Measurements from ENCODE around the gene TRAF3IP1.
"Not testable (repeated sequence)": the region's sequence is repeated elsewhere in the genome, so short reads cannot be mapped to it uniquely, and the experiment has no call there.

Gene TRAF3IP1

DNA sequence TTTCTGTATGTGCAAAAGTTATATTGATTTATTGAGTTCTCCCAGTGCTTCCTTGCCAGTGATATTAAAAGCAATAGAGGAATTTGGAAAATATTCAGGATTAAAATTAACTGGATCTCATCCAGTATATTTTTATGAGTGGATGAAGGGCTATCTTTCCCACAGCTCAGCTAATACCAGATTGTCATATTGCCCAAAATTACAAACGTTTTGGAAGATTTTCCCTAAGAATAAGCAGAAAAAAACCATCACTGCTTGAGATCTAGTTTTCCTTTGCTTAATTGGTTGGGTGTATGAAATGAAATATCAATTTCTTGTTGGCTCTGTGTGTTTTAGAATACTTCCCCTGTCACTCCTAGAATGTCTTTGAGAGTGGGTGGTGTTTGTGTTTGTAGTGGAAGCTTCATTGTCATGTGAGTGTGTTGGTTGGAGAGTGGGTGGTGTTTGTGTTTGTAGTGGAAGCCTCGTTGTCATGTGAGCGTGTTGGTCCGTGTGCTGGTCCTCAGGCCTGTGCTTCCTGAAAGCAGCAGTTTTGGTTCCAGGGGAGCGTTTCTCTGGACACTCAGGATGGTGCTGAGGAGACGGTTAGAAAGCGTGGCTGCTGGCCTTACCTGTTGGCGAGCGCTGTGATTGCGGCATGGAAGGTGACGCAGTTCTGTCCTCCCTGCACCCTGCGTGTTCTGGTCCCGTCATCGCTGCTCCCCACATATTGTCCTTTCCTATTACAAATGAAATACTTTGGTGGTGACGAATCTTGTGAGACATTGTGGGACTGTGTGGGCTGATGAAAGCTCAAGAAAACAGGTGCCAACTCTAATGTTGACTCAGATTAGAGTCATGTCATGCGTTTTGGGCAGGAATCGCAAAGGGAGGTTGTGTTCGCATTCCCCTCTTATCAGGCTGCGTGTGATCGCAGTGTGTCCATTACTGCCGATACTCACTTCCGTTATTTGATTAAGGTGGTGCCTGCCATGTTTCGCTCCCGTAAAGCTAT is 118.8 kb downstream of the TRAF3IP1 start:
- Histone ChIP-seq H3K27ac (no peak overlapping the region), H3K4me3 (ENCODE audit: low read depth in 1 of 2, low read length in 1 of 2) (no peak overlapping the region), H3K36me3 (peaks cover 44% of the 10 kb centered on the region), H3K27me3 (no peaks in the 10 kb centered on the region), H3K4me1 (ENCODE audit: control insufficient read depth in 1 of 2, insufficient read depth in 1 of 2, low read depth in 1 of 2, low read length in 1 of 2) (peaks cover 15% of the 10 kb centered on the region in 2 experiments), H3K9me3 (no peaks in the 10 kb centered on the region)
- TF ChIP-seq, protein P1, sequence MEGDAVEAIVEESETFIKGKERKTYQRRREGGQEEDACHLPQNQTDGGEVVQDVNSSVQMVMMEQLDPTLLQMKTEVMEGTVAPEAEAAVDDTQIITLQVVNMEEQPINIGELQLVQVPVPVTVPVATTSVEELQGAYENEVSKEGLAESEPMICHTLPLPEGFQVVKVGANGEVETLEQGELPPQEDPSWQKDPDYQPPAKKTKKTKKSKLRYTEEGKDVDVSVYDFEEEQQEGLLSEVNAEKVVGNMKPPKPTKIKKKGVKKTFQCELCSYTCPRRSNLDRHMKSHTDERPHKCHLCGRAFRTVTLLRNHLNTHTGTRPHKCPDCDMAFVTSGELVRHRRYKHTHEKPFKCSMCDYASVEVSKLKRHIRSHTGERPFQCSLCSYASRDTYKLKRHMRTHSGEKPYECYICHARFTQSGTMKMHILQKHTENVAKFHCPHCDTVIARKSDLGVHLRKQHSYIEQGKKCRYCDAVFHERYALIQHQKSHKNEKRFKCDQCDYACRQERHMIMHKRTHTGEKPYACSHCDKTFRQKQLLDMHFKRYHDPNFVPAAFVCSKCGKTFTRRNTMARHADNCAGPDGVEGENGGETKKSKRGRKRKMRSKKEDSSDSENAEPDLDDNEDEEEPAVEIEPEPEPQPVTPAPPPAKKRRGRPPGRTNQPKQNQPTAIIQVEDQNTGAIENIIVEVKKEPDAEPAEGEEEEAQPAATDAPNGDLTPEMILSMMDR (IDR thresholded peaks at IDR 0.05) = no peak

DNA sequence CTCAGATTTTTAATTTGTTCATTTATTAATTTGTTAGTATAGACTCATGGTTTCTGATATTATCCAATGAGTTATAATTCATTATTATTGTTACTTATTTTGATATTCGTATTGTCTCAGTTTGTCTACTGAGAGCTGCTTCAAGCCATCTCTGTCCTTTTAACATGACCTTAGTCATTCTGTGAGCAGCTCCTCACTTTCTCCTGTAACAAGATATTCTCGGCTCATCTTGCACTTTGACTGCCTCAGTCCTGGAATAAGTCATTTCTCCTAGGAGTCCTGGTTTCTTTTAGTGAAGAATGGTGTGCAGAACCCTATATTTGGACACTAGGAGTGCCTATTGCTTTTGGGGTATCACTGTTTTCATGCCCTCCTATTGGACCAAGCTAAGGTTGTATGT is 119.6 kb downstream of the TRAF3IP1 start:
- no peaks in the 10 kb centered on the region for H3K9me3 ChIP-seq
- H3K4me1 ChIP-seq (ENCODE audit: control insufficient read depth in 1 of 2, insufficient read depth in 1 of 2, low read depth in 1 of 2, low read length in 1 of 2) = peaks cover 7 to 8% of the 10 kb centered on the region in 2 experiments
- TF ChIP-seq, protein P1 (IDR thresholded peaks at IDR 0.05) = no peak
- no peaks in the 10 kb centered on the region for H3K27me3 ChIP-seq
- no peak overlapping the region for H3K4me3 ChIP-seq (ENCODE audit: low read depth in 1 of 2, low read length in 1 of 2)
- H3K27ac ChIP-seq = no peak overlapping the region
- H3K36me3 ChIP-seq = peaks cover 47% of the 10 kb centered on the region

DNA sequence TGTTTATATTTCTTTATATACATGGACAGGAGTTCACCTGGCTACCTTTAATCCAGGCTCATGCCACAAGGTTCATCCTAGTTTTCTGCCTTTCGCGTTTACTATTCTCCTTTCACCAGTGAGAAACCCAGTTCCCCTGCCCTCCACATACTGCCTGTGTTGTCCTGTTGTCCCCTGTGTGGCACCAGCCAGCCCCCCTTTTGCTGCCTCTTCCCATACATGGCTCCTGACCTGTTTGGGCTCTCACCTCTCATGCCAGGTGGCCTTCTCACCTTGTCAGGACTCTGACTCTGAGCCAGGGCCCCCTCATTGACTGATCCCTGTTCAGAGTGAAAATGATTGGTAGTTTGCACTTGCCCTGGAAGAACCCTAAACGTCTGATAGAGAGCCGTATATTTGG is 120.0 kb downstream of the TRAF3IP1 start:
- H3K27me3 ChIP-seq = no peaks in the 10 kb centered on the region
- H3K27ac ChIP-seq = no peak overlapping the region
- TF ChIP-seq, protein P1 (IDR thresholded peaks at IDR 0.05) = no peak
- peaks cover 3 to 4% of the 10 kb centered on the region in 2 experiments for H3K4me1 ChIP-seq (ENCODE audit: control insufficient read depth in 1 of 2, insufficient read depth in 1 of 2, low read depth in 1 of 2, low read length in 1 of 2)
- H3K36me3 ChIP-seq = peaks cover 47% of the 10 kb centered on the region
- no peaks in the 10 kb centered on the region for H3K9me3 ChIP-seq
- H3K4me3 ChIP-seq (ENCODE audit: low read depth in 1 of 2, low read length in 1 of 2) = no peak overlapping the region

DNA sequence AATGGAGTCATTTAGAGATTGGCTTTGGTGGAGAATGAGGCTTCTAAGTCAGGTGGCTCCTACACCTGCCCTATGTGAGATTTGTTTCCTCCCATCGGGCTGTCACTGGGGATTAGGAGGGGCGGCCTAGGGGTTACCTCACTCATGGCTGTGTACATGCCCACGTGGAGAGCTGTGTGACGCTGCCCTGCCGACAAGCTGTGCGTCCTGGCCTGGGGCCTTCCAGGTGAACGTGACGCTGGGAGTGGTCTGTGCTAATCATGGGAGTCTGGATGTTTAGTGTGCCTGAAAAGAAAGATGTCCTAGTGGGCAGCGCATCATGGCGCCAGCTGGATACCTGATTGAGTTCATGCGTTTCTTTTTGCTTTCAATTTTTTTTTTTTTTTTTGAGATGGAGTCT is 120.4 kb downstream of the TRAF3IP1 start:
- TF ChIP-seq, protein P1 (IDR thresholded peaks at IDR 0.05) = no peak
- Histone ChIP-seq H3K27me3 (no peaks in the 10 kb centered on the region), H3K4me3 (ENCODE audit: low read depth in 1 of 2, low read length in 1 of 2) (no peak overlapping the region), H3K36me3 (peaks cover 47% of the 10 kb centered on the region), H3K4me1 (ENCODE audit: control insufficient read depth in 1 of 2, insufficient read depth in 1 of 2, low read depth in 1 of 2, low read length in 1 of 2) (no peaks in the 10 kb centered on the region), H3K27ac (no peak overlapping the region), H3K9me3 (no peaks in the 10 kb centered on the region)

DNA sequence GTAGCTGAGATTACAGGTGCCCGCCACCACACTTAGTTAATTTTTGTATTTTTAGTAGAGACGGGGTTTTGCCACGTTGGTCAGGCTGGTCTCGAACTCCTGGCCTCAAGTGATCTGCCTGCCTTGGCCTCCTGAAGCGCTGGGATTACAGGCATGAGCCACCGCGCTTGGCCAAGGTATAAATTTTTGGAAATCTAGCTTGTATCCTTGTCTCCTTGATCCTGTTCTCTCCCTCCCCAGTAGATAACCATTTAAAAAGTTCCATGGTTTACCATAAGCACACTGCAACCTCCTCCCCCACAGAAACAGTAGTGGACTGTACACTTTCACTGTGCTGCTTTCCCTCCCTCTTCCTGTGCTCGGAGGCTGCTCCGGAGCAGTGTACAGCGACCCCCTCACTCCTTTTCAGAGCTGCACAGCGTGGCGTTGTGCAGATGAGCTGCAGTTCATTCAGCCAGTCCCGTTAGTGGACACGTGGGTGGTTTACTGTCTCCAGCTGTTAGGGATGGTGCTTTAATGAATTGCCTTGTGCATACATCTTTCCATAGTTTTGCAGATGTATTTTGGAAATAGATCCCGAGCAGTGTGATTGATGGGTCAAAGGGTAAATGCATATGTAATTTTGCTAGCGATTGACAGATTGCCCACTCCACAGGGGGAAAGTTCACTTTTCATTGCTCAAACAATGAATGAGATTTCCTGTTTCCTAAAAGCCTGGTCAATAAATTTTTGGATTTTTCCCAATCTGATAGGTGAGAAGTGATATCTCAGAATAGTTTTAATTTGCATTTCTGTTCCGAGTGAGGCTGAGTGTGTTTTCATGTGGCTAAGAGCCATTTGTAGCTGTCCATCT is 121.2 kb downstream of the TRAF3IP1 start:
- Histone ChIP-seq H3K36me3 (peaks cover 51% of the 10 kb centered on the region), H3K9me3 (no peaks in the 10 kb centered on the region), H3K27me3 (no peaks in the 10 kb centered on the region), H3K4me1 (ENCODE audit: control insufficient read depth in 1 of 2, insufficient read depth in 1 of 2, low read depth in 1 of 2, low read length in 1 of 2) (no peaks in the 10 kb centered on the region), H3K4me3 (ENCODE audit: low read depth in 1 of 2, low read length in 1 of 2) (no peak overlapping the region), H3K27ac (no peak overlapping the region)
- TF ChIP-seq, protein P1 (IDR thresholded peaks at IDR 0.05) = no peak

DNA sequence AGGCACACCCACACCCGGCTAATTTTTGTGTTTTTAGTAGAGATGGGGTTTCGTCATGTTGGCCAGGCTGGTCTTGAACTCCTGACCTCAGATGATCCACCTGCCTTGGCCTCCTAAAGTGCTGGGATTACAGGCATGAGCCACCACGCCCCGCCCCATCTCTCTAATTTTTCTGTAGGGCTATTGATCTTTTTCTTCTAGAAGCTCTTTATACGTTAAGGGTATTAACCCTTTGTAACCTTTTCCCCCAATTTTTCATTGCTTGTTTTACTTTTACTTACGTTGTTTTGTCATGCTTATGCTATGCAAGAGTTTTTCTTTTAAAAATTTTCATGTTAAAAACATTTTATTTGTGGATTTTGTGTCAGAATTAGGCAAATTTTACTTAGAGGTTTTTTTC is 121.9 kb downstream of the TRAF3IP1 start:
- H3K27me3 ChIP-seq; H3K9me3 ChIP-seq; H3K4me1 ChIP-seq (ENCODE audit: control insufficient read depth in 1 of 2, insufficient read depth in 1 of 2, low read depth in 1 of 2, low read length in 1 of 2); H3K27ac ChIP-seq; H3K4me3 ChIP-seq (ENCODE audit: low read depth in 1 of 2, low read length in 1 of 2): not testable (repeated sequence)
- H3K36me3 ChIP-seq = peaks cover 59% of the 10 kb centered on the region

Measured in neutrophil (primary cell).